Right ventricle myocardium superior (tissue), 1 donor: ENCODE results near the gene CLECL1. TPM values are rescaled to one million over a fixed set of nuclear protein-coding genes. Genes with fewer than 3 reads are reported as not detected.

ENCODE experiments used
- ATAC-seq: fragments of 200-7000 bp; cut with Tn5 transposase; one replicate; pipeline ENCODE4 v1.9.1; 2020; ENCODE audit warnings: mild to moderate bottlenecking; ENCODE audit not compliant: poor library complexity
- DNase-seq: peaks from one replicate; pipeline ENCODE4 v3.0.0-alpha.2; 2020
- intact Hi-C: fragments of 100-400 bp; cut with DNase I; formaldehyde crosslinking; loops from one replicate; pipeline ENCODE4 v1.11.2; 2022
- long read RNA-seq: library from polyadenylated mRNA; unstranded; transcript quantifications from one replicate; pipeline ENCODE4 v2.0.0, GENCODE V29; 2021
- total RNA-seq: library from RNA; stranded (reverse); fragmentation: NEBNext Ultra II Directional; extraction: Animal tissue kit (Norgen Biotek cat#: 25700); gene quantifications from one replicate; pipeline ENCODE4 v1.2.1, GENCODE V29; 2021
- donor health status: DM: no; HTN: yes; CAD: no; lungs with severe emphysema.

The CLECL1 gene
- not detected for total RNA-seq
- long read RNA-seq = 0 reads

DNA sequence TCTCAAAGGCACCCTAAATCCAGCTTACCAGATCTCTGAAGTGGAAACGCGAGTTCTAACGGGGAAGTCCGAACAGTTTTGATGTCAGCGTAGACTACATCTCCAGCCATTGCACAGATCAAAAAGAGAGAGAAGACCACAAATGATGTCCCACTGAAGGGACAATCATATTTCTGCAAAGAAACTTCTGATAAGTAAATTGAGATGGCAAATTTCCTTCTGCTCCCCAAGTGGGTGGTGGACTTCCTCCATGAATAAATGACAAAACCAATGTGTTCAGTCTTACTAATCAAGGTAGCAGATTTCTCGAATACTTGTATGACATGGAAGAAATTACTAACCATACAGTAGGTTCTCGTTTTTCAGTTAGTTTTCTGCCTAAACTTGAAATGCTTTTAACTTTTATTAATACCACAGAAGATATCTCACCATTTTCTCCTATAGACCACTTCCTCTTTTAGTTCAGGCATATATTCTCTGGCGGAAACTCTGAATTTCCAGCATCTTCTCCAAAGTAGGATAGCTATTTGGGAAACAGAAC lies at the start of gene CLECL1:
Gene CLECL1 (minus strand): TSS at position 177 of the 541 bp plus-strand sequence.
- ATAC-seq = no peak
- intact Hi-C loops = no loop called here

DNA sequence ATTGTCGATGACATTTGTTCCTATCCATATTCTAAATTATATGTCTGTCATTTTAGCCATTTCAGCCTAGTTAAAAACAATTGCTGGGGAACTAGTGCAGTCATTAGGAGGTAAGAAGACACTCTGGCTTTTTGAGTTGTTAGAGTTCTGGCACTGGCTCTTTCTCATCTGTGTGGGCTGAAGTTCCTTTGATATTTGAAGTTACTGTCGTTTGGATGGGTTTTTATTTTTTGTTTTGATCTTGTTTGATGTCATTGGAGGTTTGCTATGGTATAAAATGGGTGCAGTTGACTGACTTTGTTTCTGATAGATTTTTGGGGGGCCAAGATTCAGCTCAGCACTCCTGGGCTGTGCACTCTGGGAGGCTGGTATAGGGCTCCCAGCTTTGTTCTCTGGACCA lies 48.5 kb upstream of the CLECL1 start:
- no peak for ATAC-seq
- DNase-seq = no peak
- intact Hi-C loops = no loop called here

More for the DNA sequence above, at the start of gene CLECL1:
- no peak for DNase-seq

DNA sequence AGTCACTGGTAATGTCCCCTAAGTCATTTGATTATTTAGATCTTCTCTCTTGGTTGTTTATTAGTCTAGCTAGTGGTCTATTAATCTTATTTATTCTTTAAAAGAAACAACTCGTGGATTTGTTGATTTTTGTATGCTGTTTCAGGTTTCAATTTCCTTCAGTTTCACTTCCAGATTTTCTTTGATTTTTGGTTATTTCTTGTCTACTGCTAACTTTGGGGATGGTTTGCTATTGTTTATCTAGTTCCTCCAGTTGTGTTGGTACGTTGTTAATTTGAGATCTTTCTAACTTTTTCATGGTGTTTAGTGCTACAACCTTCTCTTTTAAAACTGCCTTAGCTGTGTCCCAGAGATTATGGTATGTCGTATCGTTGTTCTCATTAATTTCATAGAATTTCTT lies 46.3 kb upstream of the CLECL1 start:
- no peak for ATAC-seq
- DNase-seq = no peak
- intact Hi-C loops = no loop called here

DNA sequence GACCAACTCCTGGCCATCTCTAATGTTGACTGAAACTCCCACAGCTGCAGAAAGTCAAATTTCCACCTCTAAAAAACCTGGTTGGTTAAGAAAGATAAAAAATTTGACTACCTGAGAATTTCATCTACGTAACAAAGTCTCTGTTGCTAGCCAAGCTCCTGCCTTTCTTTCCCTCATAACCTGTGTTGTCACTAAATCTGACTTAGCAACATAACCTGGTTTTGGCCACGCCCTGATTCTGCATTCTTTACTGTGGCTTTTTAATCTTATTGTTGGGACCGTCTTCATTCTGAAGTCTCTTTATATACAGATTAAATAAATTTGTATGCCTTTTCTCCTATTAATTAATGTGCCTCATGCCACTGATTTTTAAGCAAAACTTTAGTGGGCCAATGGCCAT lies 43.9 kb upstream of the CLECL1 start:
- ATAC-seq = no peak
- intact Hi-C loops = no loop called here
- DNase-seq = no peak

DNA sequence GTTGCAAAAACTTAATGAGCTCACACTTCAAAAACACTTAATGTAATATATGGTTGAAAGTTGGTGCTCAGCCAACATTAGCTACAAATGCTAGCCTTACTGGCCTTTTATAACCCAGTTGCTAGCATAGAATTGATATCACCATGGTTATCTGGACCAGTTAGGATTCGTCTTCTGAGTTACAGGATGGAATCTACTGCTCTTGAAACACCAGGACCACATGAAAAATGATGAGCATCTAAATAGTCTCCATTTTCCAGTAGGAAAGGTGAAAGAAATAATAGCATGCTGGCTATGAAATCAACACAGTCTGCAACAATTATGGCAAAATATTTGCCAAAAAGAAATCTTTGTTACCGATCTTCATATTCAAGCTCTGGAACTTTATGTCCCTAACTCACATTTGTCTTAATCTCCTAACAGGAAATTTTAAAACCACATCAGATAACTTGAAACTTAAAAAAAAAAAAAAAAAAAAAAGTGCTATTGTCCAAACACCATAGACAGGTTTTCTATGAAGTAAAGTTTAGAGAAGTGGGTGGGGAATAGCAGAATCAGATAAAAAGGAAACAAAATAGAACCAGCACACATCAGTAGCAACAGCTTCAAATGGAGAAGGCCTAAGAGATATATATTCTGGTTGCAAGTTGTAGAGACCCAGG lies 40.5 kb upstream of the CLECL1 start:
- no peak for DNase-seq
- intact Hi-C loops = no loop called here
- no peak for ATAC-seq

DNA sequence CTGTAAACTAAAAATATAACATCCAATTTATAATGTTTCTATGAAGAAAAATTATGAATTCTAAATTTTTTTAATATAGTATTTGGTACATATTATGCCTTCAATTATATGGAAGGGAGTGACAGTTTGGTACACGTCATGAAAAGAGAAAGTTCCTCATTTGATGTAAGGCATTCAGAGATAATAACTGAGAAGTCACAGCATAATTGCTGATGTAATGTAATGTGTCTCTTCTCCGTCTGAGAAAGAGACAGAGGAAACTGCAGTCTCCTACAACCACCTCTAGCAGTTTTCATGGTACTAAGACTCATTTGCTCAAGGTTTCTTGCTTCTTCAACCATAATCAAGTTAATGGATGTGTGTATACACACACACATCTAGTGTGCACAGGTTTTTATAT lies 30.1 kb upstream of the CLECL1 start:
- ATAC-seq (no peak), DNase-seq (no peak)
- intact Hi-C loops = no loop called here

DNA sequence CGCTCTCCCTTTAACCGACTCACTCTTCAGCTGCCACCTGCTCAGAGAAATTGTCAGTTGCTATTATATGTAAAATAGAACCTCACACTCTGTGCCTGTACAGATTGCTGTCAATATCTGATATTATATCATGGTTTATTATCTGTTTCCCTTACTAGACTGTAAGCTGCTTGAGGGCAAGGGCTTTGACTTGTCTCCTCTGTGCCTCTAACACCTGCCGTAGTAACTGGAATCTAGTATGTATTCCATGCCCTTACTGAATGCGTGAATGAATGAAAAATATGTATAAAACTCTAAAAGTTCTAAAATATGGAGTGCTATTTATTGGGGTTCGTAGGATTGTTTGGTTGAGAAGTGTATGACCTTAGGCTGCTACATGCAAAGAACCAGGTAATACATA lies 29.5 kb upstream of the CLECL1 start:
- intact Hi-C loops = no loop called here
- ATAC-seq (no peak), DNase-seq (no peak)

DNA sequence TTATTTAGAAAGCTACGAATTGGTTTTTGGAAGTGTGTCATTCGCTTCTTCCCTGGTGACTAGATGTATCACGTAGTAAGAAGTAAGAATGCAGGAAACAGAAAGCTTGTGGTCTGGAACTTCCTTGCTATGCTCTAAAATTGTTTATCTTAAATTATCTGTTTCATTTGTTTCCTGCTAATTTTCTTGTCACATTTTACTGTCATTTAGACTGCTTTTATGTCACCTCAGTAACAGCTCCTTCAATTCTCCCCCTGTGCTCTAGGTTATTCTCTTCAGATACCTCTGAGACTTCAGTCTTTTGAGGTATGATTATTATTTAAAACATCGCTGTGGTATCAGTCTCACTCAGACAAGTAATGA lies 28.5 kb upstream of the CLECL1 start:
- DNase-seq = no peak
- no peak for ATAC-seq
- intact Hi-C loops = no loop called here

DNA sequence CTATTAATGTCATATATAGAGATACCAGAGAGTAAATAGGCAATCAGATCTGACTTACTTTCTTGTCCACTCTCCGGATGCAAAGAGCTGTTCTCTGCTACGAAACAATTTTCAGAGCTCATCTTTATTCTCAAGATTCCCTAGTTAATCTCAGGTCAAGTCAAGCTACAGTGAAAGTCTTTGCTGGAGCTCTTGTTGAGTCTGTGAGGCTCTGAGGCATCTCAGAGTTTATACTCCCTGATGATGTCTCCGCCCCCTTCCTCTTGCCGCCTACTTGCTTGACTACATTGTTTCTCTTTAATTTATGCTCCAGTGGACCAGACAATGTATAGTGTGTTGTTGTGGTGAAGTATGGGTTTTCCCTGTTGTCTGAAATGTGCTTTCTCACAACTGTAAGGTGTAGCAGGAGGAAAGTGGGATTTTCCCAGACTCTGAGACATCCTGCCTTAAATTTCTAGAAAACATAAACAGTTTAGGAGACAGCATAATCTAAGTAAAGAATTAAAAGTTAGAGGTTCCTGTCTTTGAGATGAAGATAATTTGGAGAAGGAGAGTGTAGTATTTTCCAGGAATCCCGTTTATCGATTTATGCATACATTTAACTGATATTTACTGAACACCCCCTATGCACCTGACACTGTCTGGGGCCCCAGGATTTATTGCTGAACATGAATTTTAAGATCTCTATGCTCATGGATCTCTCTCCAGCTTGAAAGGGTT lies 28.0 kb upstream of the CLECL1 start, which contains the start of gene CD69:
Gene CD69 (minus strand): TSS at position 203 of the 720 bp plus-strand sequence. CDS start 81 bp downstream, at position 122.
- intact Hi-C loops = no loop called here
- DNase-seq (no peak), ATAC-seq (no peak)

DNA sequence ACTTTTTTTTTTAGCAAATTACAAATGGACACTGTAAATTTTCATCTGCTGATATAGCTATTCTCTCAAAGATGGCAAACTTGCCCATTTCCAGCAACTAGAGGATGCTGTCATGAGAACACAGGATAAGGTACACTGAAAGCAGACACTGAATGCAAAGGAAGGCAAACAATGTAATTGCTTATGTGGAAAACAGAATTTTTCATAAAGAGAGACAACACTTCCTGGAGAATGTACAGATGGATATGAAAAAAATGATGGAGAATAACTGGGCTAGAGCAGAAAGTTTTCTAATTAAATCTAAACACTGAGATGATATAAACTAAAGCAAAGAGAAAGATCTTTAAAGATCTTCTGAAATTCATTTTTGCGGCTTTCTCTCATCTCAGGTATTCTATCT lies 27.2 kb upstream of the CLECL1 start:
- DNase-seq (no peak), ATAC-seq (no peak)
- intact Hi-C loops = no loop called here

DNA sequence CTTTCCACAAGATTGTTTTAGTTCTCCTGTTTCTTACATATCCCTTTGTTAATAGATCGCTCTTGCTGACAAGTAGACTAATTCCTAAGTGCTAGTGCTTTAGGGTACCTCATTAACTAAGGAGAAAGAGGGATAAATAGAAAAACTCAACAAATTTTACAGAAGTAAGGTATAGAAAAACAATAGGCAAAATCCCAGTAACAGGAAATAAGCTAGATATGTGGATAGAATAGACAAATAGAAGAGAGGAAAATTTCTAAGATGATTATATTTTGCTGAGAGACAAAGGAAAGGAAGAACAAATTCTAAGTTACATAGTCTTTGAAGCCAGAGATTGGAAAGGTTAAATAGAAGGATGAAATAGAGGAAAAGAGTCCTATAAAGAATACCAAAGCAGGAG lies 26.8 kb upstream of the CLECL1 start:
- intact Hi-C loops = no loop called here
- DNase-seq = no peak
- ATAC-seq = no peak

DNA sequence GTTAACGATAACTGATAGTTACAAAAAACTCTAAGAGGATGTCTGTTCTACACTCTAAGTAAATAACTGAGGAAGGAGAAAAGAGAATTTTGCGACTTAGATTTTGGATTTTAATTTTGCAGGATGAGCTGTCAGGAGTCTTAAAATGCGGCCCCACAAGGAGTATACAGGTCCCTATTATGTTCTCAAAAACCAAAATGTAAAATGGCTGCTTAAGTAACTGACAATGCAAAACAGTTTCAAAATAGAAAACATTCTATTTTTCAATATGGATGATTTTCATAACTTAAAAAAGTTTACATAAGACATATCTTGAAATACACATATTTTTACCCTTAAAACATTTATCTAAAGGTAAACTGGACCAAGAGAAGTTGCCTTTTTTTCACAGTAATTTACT lies 25.2 kb upstream of the CLECL1 start:
- DNase-seq (no peak), ATAC-seq (no peak)
- intact Hi-C loops = no loop called here

DNA sequence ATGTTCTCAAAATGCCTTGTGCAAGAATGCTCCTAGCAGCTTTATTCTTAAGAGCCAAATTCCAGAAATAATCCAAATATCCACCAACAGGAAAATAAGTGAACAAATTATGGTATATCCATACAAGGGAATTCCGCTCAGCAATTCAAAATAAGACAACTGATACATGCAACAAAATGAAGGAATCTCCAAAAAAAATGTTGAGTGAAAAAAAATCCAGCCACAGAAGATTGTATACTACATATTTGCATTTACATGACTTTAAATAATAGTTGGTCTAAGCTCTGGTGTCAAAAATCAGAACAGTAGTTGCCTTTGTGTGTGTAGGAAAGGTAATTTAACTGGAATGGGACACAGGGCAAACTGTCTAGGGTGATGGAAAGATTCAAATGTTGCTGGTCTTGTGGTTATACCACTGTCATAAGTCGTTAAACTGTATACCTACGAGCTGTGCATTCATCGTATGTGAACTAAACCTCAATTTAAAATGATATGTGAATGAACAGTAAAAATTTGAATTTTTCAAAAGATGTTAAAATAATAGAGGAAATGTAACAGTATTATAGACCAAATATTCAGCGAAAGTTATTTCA lies 24.6 kb upstream of the CLECL1 start:
- ATAC-seq (no peak), DNase-seq (no peak)
- intact Hi-C loops = no loop called here

DNA sequence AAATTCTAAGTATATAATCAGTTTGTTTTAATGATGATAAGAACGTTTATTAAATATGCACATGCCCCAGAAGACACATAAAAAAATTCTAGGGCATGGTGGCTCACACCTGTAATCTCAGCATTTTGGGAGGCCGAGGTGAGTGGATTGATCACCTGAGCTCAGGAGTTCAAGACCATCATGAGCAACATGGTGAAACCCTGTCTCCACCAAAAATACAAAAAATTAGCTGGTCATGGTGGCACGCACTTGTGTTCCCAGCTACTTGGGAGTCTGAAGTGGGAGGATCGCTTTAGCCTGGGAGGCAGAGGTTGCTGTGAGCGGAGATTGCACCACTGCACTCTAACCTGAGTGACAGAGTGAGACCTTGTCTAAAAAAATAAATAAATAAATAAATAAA lies 23.8 kb upstream of the CLECL1 start:
- intact Hi-C loops = no loop called here
- ATAC-seq (no peak), DNase-seq (no peak)

DNA sequence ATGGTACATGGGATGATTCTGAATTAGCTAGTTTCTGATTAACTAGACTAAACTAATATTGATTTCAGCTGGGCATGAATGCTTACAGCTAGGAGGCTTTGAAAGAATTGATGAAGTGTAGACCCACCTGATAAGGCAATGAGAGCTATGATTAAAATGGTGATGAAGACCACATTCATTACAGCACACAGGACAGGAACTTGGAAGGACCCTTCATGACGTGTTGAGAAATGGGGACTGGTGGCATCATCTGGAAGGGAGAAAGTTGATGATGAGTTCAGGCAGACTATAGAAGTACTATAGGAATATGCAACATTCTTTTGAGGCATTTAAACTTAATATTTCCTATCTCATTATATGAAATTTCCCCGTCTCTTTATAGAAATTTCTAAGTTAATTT lies 23.3 kb upstream of the CLECL1 start:
- DNase-seq (no peak), ATAC-seq (no peak)
- intact Hi-C loops = no loop called here

DNA sequence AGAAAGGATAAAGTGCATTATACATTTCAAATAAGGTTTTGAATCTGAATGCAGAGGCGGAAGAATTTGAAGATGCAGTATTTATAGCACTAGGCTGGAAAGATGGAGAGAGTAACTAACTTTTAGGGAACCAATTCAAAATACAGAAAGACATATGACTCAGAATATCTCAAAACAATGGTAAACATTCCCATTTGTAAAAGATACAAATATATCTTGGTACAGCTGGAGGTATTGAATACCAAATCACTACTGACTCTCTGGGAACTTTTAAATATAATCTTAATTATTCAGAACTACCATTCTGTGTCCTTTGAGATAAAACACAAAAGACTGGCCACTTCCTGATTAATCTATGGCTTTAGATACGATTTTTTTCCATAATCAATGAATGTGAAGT lies 22.7 kb upstream of the CLECL1 start:
- intact Hi-C loops = no loop called here
- no peak for DNase-seq

DNA sequence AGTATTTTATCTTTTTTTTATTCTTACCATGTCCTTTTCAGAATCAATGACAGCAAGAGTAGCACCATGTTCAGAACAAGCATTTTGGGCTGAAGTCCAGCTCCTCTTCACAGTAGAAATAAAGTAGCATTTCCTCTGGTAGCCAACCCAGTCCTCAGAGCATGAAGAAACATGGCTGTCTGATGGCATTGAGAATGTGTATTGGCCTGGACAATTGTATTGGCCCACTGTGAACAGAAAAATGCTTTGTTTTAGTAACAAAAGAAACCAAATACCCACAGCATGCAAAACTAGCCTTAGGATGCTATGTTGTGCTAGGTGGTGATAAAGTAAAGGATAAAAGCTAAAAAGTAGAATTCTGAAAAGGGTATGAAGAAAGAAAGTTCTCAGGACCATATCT lies 22.1 kb upstream of the CLECL1 start:
- intact Hi-C loops = no loop called here
- ATAC-seq = no peak
- DNase-seq = no peak

More for the DNA sequence above, 22.7 kb upstream of the CLECL1 start:
- ATAC-seq = no peak

DNA sequence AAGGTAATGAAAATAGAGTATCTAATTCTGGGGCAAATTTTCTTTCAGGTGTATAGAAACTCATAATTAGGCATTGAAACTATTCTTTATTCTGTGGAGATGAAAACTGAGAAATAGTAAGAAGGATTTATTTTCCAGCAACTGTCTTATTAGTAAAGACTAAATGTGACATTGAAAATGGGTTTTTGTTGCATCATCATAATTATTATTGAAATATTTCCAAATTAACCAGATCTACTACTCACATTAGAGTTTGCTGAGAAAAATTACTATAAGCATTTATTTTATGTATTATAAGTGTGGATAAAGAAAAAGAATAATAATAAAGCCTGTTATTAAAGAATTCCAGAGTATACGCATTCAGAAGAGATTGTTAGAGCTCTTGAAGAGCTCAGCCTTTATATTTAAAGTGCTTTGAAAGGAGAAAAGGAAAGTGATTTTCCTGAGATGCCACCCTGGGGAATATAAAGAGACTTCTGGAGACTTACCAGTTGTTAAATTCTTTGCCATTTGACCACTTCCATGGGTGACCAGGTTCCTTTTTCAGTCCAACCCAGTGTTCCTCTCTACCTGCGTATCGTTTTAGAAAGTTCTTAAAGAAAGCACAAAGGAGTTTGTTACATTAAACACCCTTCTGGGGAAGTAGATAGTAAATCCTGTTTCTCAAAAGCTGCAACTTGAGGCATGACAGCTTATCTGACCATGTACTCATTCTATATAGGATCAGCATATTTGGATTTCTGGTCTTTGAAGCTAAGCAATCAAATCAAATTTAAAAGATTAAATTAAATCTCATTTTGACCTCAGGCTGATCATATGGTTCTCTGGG lies 21.4 kb upstream of the CLECL1 start:
- no peak for ATAC-seq
- DNase-seq = no peak
- intact Hi-C loops = no loop called here

DNA sequence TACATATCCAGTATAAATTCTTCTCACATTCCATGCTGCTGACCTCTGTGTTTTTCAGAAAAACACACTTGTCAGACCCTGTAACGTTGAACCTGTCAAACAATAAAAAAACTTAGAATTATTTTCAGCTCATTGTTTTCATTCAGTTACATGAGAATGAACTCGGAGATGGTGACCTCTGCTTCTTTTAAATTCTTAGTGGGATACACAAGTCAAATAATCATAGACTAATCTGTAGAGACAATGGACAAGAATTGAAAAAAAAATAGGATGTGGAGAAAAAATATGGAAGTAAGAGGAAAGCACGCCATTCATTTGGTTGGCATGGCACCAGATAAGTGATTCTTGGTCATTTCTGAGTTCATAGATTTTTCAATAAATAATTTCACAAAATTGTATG lies 20.6 kb upstream of the CLECL1 start:
- intact Hi-C loops = no loop called here
- ATAC-seq (no peak), DNase-seq (no peak)
